B cell (primary cell): ENCODE data around the gene TSHZ1. TPM values are rescaled to one million over a fixed set of nuclear protein-coding genes. Genes with fewer than 3 reads are reported as not detected.

ENCODE experiments used
- ATAC-seq: fragments of 200-7000 bp; cut with Tn5 transposase; one replicate; pipeline ENCODE4 v1.10.0; 2021; ENCODE audit warnings: low read depth, mild to moderate bottlenecking, moderate number of reproducible peaks, moderate library complexity
- CTCF ChIA-PET: fragments of 350-600 bp; sonication (Branson Sonifier 250); formaldehyde crosslinking; loops from one replicate; lab custom pipeline; 2021; ENCODE audit warnings: antibody characterized with exemption, inconsistent platforms; lab: Charles Lee
- POLR2A ChIA-PET: fragments of 350-600 bp; sonication (Branson Sonifier 250); formaldehyde crosslinking; loops from one replicate; lab custom pipeline; 2021; ENCODE audit warnings: antibody characterized with exemption; lab: Charles Lee
- DNase-seq: peaks from one replicate; pipeline ENCODE4 v3.0.0; 2013
- H2AFZ ChIP-seq: 2 replicates; pipeline ENCODE4 v1.6.1; 2012; ENCODE audit warnings: mild to moderate bottlenecking, low read depth, low read length; ENCODE audit not compliant: insufficient read depth, poor library complexity, severe bottlenecking
- H3K27ac ChIP-seq, 2 donors: 1 replicate in 1 of 2; 2 replicates in 1 of 2; pipeline ENCODE4 v1.5.1; 2012 to 2013; ENCODE audit warnings: low read length in 2 of 2, mild to moderate bottlenecking in 2 of 2, moderate library complexity in 1 of 2
- H3K27me3 ChIP-seq, 4 experiments: fragments of 200-600 bp in 1 of 4; sonication (generic) in 1 of 4; replicated peaks in 1 of 4; 1 replicate in 2 of 4; 2 replicates in 2 of 4; pipeline versions ENCODE4 v1.6.1 to v1.7.0; 2013 to 2016; ENCODE audit warnings: low read length in 3 of 4, mild to moderate bottlenecking in 2 of 4, mixed read lengths in 1 of 4, moderate library complexity in 1 of 4; ENCODE audit not compliant: insufficient read depth in 4 of 4, control insufficient read depth in 3 of 4; ENCODE audit errors: control extremely low read depth in 1 of 4
- H3K36me3 ChIP-seq, 2 experiments: replicated peaks in 1 of 2; 1 replicate in 1 of 2; 2 replicates in 1 of 2; pipeline versions ENCODE4 v1.6.1 to v1.7.1; 2013; ENCODE audit warnings: low read length in 1 of 2; ENCODE audit not compliant: insufficient read depth in 2 of 2, control insufficient read depth in 1 of 2; ENCODE audit errors: control extremely low read depth in 1 of 2, extremely low read depth in 1 of 2
- H3K4me1 ChIP-seq, 2 donors: fragments of 200-600 bp in 1 of 2; sonication (generic) in 1 of 2; 1 replicate in 1 of 2; 2 replicates in 1 of 2; pipeline versions ENCODE4 v1.5.1 to v1.6.1; 2013 to 2017; ENCODE audit warnings: low read length in 2 of 2; ENCODE audit not compliant: control insufficient read depth in 2 of 2, insufficient read depth in 2 of 2
- H3K4me2 ChIP-seq: replicated peaks from 2 replicates; pipeline ENCODE3; 2012; ENCODE audit warnings: mild to moderate bottlenecking, low read depth, low read length; ENCODE audit not compliant: poor library complexity, severe bottlenecking
- H3K4me3 ChIP-seq, 5 experiments: fragments of 200-600 bp in 1 of 5; sonication (generic) in 1 of 5; 1 replicate in 3 of 5; 2 replicates in 2 of 5; pipeline versions ENCODE4 v1.5.1 to v1.7.0; 2011 to 2016; ENCODE audit warnings: low read length in 4 of 5, mild to moderate bottlenecking in 4 of 5, low read depth in 2 of 5, control low read depth in 1 of 5, moderate library complexity in 1 of 5; ENCODE audit not compliant: insufficient read depth in 1 of 5; ENCODE audit errors: control extremely low read depth in 1 of 5, extremely low read depth in 1 of 5
- H3K79me2 ChIP-seq: fragments of 200-600 bp; sonication (generic); one replicate; pipeline ENCODE4 v1.6.0; 2016; ENCODE audit warnings: low read length; ENCODE audit not compliant: control insufficient read depth, insufficient read depth
- H3K9ac ChIP-seq: fragments of 200-600 bp; sonication (generic); 2 replicates; pipeline ENCODE4 v1.6.1; 2017; ENCODE audit warnings: mild to moderate bottlenecking, low read length, moderate library complexity
- H3K9me3 ChIP-seq, 3 donors: one replicate each; pipeline versions ENCODE4 v1.6.1 to v1.7.1; 2013; ENCODE audit warnings: low read length in 2 of 3; ENCODE audit not compliant: control insufficient read depth in 2 of 3, insufficient read depth in 1 of 3; ENCODE audit errors: control extremely low read depth in 1 of 3
- H4K20me1 ChIP-seq: 2 replicates; pipeline ENCODE4 v1.6.0; 2012; ENCODE audit warnings: mild to moderate bottlenecking, low read length; ENCODE audit not compliant: insufficient read depth, control insufficient read depth, poor library complexity, severe bottlenecking
- H3K27ac Mint-ChIP-seq: one replicate; pipeline ENCODE4 v1.8.0; 2021; ENCODE audit warnings: mixed read lengths
- H3K27me3 Mint-ChIP-seq: one replicate; pipeline ENCODE4 v1.8.0; 2021; ENCODE audit warnings: mixed read lengths
- H3K4me1 Mint-ChIP-seq: one replicate; pipeline ENCODE4 v1.8.0; 2021; ENCODE audit warnings: mixed read lengths
- H3K4me3 Mint-ChIP-seq: one replicate; pipeline ENCODE4 v1.8.0; 2021; ENCODE audit warnings: mixed read lengths
- H3K9me3 Mint-ChIP-seq: one replicate; pipeline ENCODE4 v1.8.0; 2022; ENCODE audit warnings: mixed read lengths; ENCODE audit not compliant: insufficient read depth
- EZH2 ChIP-seq: IDR thresholded peaks from 2 replicates; pipeline ENCODE4 v1.6.1; 2012; ENCODE audit warnings: borderline replicate concordance, low read depth, mild to moderate bottlenecking, moderate library complexity, low read length; ENCODE audit not compliant: insufficient read depth, poor library complexity, severe bottlenecking
- WGBS: methylation state at CpG from one replicate; pipeline ENCODE4 v1.1.5; 2013; ENCODE audit warnings: missing lambda C conversion rate; ENCODE audit not compliant: insufficient coverage; 5-methylcytosine and 5-hydroxymethylcytosine counted together
- intact Hi-C: fragments of 100-400 bp; cut with micrococcal nuclease; formaldehyde crosslinking; loops from one replicate; pipeline ENCODE4 v1.10.0; 2022
- polyA plus RNA-seq: library from polyadenylated mRNA; depleted of rRNA; stranded (reverse); fragments of >200 nt; gene quantifications from 2 replicates; pipeline ENCODE4 v1.2.3, GENCODE V29; 2012
- total RNA-seq, 2 donors: library from RNA; stranded (reverse); fragments of 120-200 nt in 1 of 2; gene quantifications; 1 replicate in 1 of 2; 2 replicates in 1 of 2; pipeline versions ENCODE4 v1.2.3 to v1.2.4, GENCODE V29; 2013 to 2022
- TF ChIP-seq, protein P1 (sequence below): fragments of 200-600 bp; IDR thresholded peaks from one replicate; pipeline ENCODE4 v1.8.0; 2022; ENCODE audit warnings: antibody characterized with exemption, mild to moderate bottlenecking

TSHZ1 gene
- total and polyA plus RNA-seq, 2 donors (not counting 1 experiment from before 2014, with no cell fraction given): 5.3 to 9.8 TPM

DNA sequence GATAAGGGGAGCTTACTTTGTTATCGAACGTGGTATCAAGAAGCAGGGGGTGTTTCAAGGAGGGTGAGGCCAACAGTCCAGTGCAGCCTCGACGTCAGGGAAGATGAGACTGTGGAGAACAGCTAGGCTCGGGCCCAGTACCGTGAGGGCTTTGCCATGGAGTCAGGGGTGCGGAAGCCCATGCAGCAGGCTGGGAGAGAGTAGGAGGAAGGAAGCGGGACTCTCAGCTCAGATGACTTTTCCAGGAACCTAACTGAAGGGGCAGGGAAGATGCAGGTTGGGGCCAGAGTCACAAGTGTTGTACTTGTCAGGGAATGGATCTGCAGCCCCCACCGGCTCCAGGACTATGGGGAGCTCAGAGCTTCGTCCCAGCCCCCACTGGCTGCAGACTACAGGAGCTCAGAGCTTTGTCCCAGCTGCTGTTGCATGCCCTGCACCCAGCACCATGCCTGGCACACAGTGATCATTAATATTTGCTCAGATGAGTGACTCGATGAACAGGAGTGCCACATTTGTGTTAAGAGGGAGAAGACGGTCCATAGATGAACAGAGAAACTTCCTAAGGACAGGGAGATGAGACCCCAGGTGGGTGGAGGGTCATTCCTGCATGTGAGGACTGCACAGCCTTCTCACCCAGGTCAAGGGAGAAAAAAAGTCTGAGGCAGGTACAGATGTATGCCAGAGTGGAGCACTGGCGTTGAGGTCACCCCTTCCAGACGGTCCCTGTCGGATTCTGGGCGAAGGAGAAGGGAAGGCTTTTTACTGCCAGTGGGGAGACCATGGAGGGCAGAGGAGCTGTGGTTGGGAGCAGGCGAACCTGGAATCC, 38.1 kb upstream of the TSHZ1 start:
- WGBS: 82% methylated on average over 17 of the region's 17 CpGs
- TF ChIP-seq, protein P1, sequence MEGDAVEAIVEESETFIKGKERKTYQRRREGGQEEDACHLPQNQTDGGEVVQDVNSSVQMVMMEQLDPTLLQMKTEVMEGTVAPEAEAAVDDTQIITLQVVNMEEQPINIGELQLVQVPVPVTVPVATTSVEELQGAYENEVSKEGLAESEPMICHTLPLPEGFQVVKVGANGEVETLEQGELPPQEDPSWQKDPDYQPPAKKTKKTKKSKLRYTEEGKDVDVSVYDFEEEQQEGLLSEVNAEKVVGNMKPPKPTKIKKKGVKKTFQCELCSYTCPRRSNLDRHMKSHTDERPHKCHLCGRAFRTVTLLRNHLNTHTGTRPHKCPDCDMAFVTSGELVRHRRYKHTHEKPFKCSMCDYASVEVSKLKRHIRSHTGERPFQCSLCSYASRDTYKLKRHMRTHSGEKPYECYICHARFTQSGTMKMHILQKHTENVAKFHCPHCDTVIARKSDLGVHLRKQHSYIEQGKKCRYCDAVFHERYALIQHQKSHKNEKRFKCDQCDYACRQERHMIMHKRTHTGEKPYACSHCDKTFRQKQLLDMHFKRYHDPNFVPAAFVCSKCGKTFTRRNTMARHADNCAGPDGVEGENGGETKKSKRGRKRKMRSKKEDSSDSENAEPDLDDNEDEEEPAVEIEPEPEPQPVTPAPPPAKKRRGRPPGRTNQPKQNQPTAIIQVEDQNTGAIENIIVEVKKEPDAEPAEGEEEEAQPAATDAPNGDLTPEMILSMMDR: no peak
- ATAC-seq: peak; percentile 17
- H3K4me3 Mint-ChIP-seq: no peak overlapping the region
- no peak overlapping the region for H3K27ac Mint-ChIP-seq
- Histone ChIP-seq H3K4me2 (no peak overlapping the region), H3K9ac (no peak overlapping the region), H4K20me1 (no peaks in the 10 kb centered on the region), H3K4me1 (peaks cover 7 to 13% of the 10 kb centered on the region in 2 donors), H3K27ac (no peak overlapping the region), H3K79me2 (no peaks in the 10 kb centered on the region), H3K36me3 (no peaks in the 10 kb centered on the region), H2AFZ (no peak overlapping the region), H3K27me3 (no peaks in the 10 kb centered on the region), H3K9me3 (peaks cover 0 to 4% (median 0%) of the 10 kb centered on the region in 3 donors), H3K4me3 (no peak overlapping the region)
- no peaks in the 10 kb centered on the region for H3K9me3 Mint-ChIP-seq
- peaks cover 16% of the 10 kb centered on the region for H3K4me1 Mint-ChIP-seq
- no peak for DNase-seq
- CTCF ChIA-PET: interaction anchor here (0.9 to 1.2 kb wide), 5 partner anchors 8 to 1175 kb away, joined by 3 to 4 read pairs (median 3); no protein-coding TSS in a partner anchor
- POLR2A ChIA-PET: no interaction called here
- H3K27me3 Mint-ChIP-seq: no peaks in the 10 kb centered on the region
- intact Hi-C loops: no loop called here

DNA sequence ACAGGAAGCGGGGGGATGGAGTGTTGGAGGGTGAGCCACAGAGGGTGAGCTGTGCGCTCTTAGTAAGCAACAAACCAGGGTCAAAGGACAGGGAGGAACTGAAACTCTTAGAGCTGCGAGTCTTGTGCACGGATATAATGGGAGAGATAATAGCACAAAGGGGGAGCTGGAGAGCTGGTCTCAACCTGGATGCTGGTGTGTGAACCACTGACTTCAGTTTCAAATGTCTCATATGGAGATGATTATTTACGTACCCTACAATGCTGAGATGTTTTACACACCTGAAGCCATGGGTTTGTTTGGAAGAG, 37.5 kb upstream of the TSHZ1 start:
- Histone ChIP-seq H3K4me1 (peaks cover 7 to 13% of the 10 kb centered on the region in 2 donors), H3K9me3 (no peaks in the 10 kb centered on the region), H3K27ac (no peak overlapping the region), H3K9ac (no peak overlapping the region), H3K27me3 (no peaks in the 10 kb centered on the region), H3K4me3 (no peak overlapping the region), H4K20me1 (no peaks in the 10 kb centered on the region), H3K4me2 (no peak overlapping the region), H3K79me2 (no peaks in the 10 kb centered on the region), H2AFZ (no peak overlapping the region), H3K36me3 (no peaks in the 10 kb centered on the region)
- peaks cover 16% of the 10 kb centered on the region for H3K4me1 Mint-ChIP-seq
- WGBS: 16% methylated on average over 4 of the region's 5 CpGs
- POLR2A ChIA-PET: no interaction called here
- no peaks in the 10 kb centered on the region for H3K9me3 Mint-ChIP-seq
- peak; percentile 64 for DNase-seq
- CTCF ChIA-PET: interaction anchor here (0.9 to 1.2 kb wide), 5 partner anchors 8 to 1175 kb away, joined by 3 to 4 read pairs (median 3); no protein-coding TSS in a partner anchor
- H3K4me3 Mint-ChIP-seq: no peak overlapping the region
- TF ChIP-seq EZH2: no peak
- TF ChIP-seq, protein P1: peak; percentile 16
- intact Hi-C loops: no loop called here
- no peaks in the 10 kb centered on the region for H3K27me3 Mint-ChIP-seq
- no peak overlapping the region for H3K27ac Mint-ChIP-seq
- peak; percentile 87 for ATAC-seq
